Activated naive CD4-positive, alpha-beta T cell treated with anti-CD3 and anti-CD28 coated beads, Interleukin-2, amount 50 U/mL, for 72 hours (primary cell): ENCODE data around the gene EGFL7. TPM values are rescaled to one million over a fixed set of nuclear protein-coding genes. Genes with fewer than 3 reads are reported as not detected.
A peak's percentile ranks its signal among the peaks of the same experiment; 100 is the strongest.

Experiments
- ATAC-seq, 2 donors: fragments of 150-1000 bp; cut with Tn5 transposase; 2 replicates each; pipeline ENCODE4 v1.10.0; 2021; ENCODE audit warnings: mild to moderate bottlenecking in 2 of 2, moderate library complexity in 2 of 2
- DNase-seq, 2 donors: peaks; one replicate each; pipeline ENCODE4 v3.0.0; 2021 to 2022; ENCODE audit warnings: low spot score in 2 of 2
- H3K27ac Mint-ChIP-seq, 2 donors: one replicate each; pipeline ENCODE4 v1.8.0; 2022; ENCODE audit warnings: mild to moderate bottlenecking in 2 of 2, mixed read lengths in 2 of 2
- H3K36me3 Mint-ChIP-seq, 2 donors: one replicate each; pipeline ENCODE4 v1.8.0; 2022; ENCODE audit warnings: mixed read lengths in 2 of 2
- H3K9me3 Mint-ChIP-seq, 2 donors: one replicate each; pipeline ENCODE4 v1.8.0; 2022; ENCODE audit warnings: mixed read lengths in 2 of 2
- total RNA-seq, 2 donors: library from RNA; stranded (reverse); gene quantifications; one replicate each; pipeline ENCODE4 v1.2.3, GENCODE V29; 2022

The EGFL7 gene
- total RNA-seq, 2 donors from 2014 or later = 0.61 to 1.6 TPM

GRCh38 chr9:136685790-136686533 is 23.2 kb downstream of the EGFL7 start:
- no peak for DNase-seq
- H3K9me3 Mint-ChIP-seq = no peaks in the 10 kb centered on the region
- no peak for ATAC-seq
- H3K36me3 Mint-ChIP-seq = no peaks in the 10 kb centered on the region
- H3K27ac Mint-ChIP-seq = peak overlapping the region in 1 of 2 donors; percentile 60

- Mint-ChIP-seq H3K36me3 (no peaks in the 10 kb centered on the region), H3K9me3 (no peaks in the 10 kb centered on the region), H3K27ac (no peak overlapping the region)
- ATAC-seq (no peak), DNase-seq (no peak)
These were observed 23.7 kb downstream of the EGFL7 start for GRCh38 chr9:136686534-136686793.

GRCh38 chr9:136686794-136687711 is 24.3 kb downstream of the EGFL7 start, which contains the start of gene AGPAT2:
Gene AGPAT2, minus strand, starts transcription at chr9:136687457. Its CDS starts 100 bp downstream, at chr9:136687357.
- H3K27ac Mint-ChIP-seq = no peak within 1 kb of the TSS
- H3K9me3 Mint-ChIP-seq = no peaks in the 10 kb centered on the region
- peak; percentile 84 to 95 for ATAC-seq
- no peaks in the 10 kb centered on the region for H3K36me3 Mint-ChIP-seq
- DNase-seq = peak; percentile 67 to 73

- Mint-ChIP-seq H3K27ac (no peak overlapping the region), H3K9me3 (no peaks in the 10 kb centered on the region), H3K36me3 (no peaks in the 10 kb centered on the region)
- no peak for ATAC-seq
- no peak for DNase-seq
These were observed 25.1 kb downstream of the EGFL7 start for GRCh38 chr9:136687721-136688223.

GRCh38 chr9:136688274-136689107 is 25.8 kb downstream of the EGFL7 start:
- ATAC-seq = no peak
- Mint-ChIP-seq H3K9me3 (no peaks in the 10 kb centered on the region), H3K36me3 (no peaks in the 10 kb centered on the region), H3K27ac (no peak overlapping the region)
- no peak for DNase-seq

GRCh38 chr9:136689108-136689460 is 26.4 kb downstream of the EGFL7 start:
- Mint-ChIP-seq H3K27ac (no peak overlapping the region), H3K9me3 (no peaks in the 10 kb centered on the region), H3K36me3 (no peaks in the 10 kb centered on the region)
- DNase-seq = no peak
- ATAC-seq = no peak

- no peak for DNase-seq
These were observed 27.5 kb downstream of the EGFL7 start for GRCh38 chr9:136690104-136690805.

GRCh38 chr9:136690806-136691261 is 28.1 kb downstream of the EGFL7 start:
- ATAC-seq = no peak
- no peak for DNase-seq
- Mint-ChIP-seq H3K27ac (no peak overlapping the region), H3K36me3 (no peaks in the 10 kb centered on the region), H3K9me3 (no peaks in the 10 kb centered on the region)

More at GRCh38 chr9:136690104-136690805, 27.5 kb downstream of the EGFL7 start:
- no peak overlapping the region for H3K27ac Mint-ChIP-seq
- ATAC-seq = no peak
- H3K9me3 Mint-ChIP-seq = no peaks in the 10 kb centered on the region
- H3K36me3 Mint-ChIP-seq = no peaks in the 10 kb centered on the region

GRCh38 chr9:136691316-136692184 is 28.8 kb downstream of the EGFL7 start:
- DNase-seq = no peak
- no peaks in the 10 kb centered on the region for H3K9me3 Mint-ChIP-seq
- ATAC-seq = no peak
- H3K27ac Mint-ChIP-seq = no peak overlapping the region
- no peaks in the 10 kb centered on the region for H3K36me3 Mint-ChIP-seq

GRCh38 chr9:136692185-136693134 is 29.7 kb downstream of the EGFL7 start:
- no peak for DNase-seq
- no peak for ATAC-seq
- Mint-ChIP-seq H3K9me3 (no peaks in the 10 kb centered on the region), H3K27ac (no peak overlapping the region), H3K36me3 (no peaks in the 10 kb centered on the region)

- DNase-seq (no peak), ATAC-seq (no peak)
- Mint-ChIP-seq H3K27ac (no peak overlapping the region), H3K9me3 (no peaks in the 10 kb centered on the region), H3K36me3 (no peaks in the 10 kb centered on the region)
These were observed 30.4 kb downstream of the EGFL7 start for GRCh38 chr9:136693135-136693489.

- Mint-ChIP-seq H3K36me3 (no peaks in the 10 kb centered on the region), H3K27ac (no peak overlapping the region), H3K9me3 (no peaks in the 10 kb centered on the region)
- ATAC-seq (peak; percentile 55 to 68), DNase-seq (no peak)
These were observed 30.9 kb downstream of the EGFL7 start for GRCh38 chr9:136693490-136694162.

GRCh38 chr9:136694163-136694871 is 31.6 kb downstream of the EGFL7 start:
- Mint-ChIP-seq H3K36me3 (no peaks in the 10 kb centered on the region), H3K9me3 (no peaks in the 10 kb centered on the region), H3K27ac (no peak overlapping the region)
- ATAC-seq = peak; percentile 77 to 82
- DNase-seq = peak in 1 of 2 donors; percentile 59
